Measurements from ENCODE around the gene COL11A1.
"Not testable (repeated sequence)": the region's sequence is repeated elsewhere in the genome, so short reads cannot be mapped to it uniquely, and the experiment has no call there.

The COL11A1 gene

GRCh38 chr1:103084181-103084580 is 24.1 kb downstream of the COL11A1 start:
- DNase-seq (ENCODE audit: low read depth in 3 of 3), result no peak

GRCh38 chr1:103075316-103076000 is 32.9 kb downstream of the COL11A1 start:
- DNase-seq (ENCODE audit: low read depth in 3 of 3), result no peak

DNA sequence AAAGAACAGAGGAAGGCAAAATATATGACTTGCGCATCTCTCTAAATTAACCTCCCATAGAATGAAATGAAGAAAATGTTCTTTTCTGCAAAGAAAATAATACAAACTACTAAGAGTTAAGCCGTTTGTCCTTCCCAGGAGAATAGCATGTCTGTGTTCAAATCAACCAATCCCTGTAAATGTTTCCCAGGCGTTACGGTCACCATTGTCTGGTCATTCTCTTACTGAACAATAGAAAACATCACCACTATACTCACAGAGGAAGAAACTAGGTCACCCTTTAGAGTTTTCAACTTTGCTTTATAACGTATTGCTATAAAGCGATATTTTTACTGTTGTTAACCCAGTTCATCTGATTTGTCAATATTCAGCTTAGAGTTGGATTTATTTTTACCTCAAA is 34.1 kb downstream of the COL11A1 start:
- no peak for DNase-seq (ENCODE audit: low read depth in 3 of 3)

DNA sequence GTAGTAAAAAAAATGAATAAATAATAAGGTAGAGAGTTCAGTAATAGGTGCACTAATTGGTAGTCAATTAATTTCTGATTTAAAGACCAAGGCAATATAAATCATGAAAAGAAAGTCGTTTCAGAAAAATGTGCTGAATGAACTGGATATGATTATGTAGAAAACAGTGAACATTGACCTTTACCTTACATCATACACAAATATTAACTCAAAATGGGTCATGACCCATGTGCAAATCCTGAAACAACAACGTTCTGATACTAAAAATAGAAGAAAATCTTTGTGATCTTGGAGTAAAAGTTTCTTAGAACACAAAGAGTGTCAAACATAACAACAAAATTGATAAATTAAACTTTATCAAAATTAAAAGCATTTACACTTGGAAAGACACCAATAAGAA is 39.1 kb downstream of the COL11A1 start:
- DNase-seq (ENCODE audit: low read depth in 3 of 3), result no peak

DNA sequence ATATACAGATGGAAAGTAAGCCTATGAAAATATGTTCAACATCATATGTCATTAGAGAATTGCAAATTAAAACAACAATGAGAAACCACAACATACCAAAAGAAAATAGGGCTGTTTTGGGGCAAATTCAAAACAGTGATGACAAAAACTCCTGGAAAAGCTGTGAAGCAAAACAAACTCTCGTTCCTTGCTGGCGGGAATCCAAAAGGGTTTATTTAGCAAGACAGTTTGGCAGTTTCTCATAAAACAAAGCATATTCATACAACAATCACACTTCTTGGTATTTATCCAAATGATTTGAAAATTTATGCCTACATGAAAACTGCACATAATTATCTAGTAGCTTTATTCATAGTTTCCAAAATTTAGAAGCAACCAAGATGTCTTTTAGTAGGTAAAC is 44.4 kb downstream of the COL11A1 start:
- DNase-seq (ENCODE audit: low read depth in 3 of 3), result no peak

DNA sequence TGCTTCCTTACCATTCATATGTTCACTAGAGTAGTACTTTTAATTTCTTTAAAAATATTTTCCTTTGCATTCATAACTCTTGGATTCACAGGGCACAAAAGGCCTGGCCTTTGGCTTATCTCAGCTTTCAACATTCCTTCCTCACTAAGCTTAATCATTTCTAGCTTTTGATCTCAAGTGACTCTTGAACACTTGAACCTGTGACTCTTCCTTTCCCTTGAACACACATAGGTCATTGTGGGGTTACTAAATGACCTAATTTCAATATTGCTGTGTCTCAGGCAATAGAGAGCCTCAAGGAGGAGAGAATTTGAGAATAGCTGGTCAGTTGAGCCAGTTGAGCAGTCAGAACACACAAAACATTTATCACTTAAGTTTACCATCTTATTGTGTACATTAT is 49.9 kb downstream of the COL11A1 start:
- DNase-seq (ENCODE audit: low read depth in 3 of 3), result no peak

DNA sequence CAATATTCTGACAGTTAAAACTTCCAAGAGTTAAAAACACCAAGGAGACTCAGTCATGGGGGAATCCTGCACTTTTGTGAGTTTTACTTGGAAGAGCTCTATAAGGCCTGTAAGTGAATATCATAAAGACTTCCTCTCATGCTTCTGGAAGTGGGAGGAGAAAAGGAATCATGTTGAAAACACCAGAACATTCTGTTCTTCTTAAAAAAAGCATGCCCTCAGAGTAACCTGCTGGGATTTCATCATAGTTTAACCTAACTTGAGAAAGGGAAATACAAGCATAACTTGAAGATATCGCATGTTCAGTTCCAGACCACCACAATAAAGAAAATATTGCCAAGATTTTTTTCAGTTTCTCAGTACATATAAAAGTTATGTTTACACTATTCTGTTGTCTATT is 51.9 kb downstream of the COL11A1 start:
- DNase-seq (ENCODE audit: low read depth in 3 of 3), result no peak

GRCh38 chr1:103028110-103028509 is 80.2 kb downstream of the COL11A1 start:
- not testable (repeated sequence) for DNase-seq (ENCODE audit: low read depth in 3 of 3)

GRCh38 chr1:103025858-103026409 is 82.4 kb downstream of the COL11A1 start:
- DNase-seq (ENCODE audit: low read depth in 3 of 3), result no peak

DNA sequence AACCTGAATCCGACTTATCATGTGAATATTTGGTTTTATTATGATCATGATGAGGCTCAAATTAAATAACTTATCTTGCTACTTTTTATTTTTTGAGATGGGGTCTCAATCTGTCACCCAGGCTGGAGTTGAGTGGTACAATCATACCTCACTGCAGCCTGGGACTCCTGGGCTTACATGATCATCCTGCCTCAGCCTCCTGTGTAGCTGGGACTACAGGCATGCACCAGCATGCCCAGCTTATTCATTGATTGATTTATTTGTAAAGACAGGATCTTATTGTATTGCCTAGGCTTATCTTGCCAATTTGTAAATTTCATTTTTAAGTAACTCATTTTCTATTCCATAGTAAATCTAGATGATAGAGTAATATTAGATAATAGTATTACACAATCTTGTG is 84.3 kb downstream of the COL11A1 start:
- no peak for DNase-seq (ENCODE audit: low read depth in 3 of 3)

DNA sequence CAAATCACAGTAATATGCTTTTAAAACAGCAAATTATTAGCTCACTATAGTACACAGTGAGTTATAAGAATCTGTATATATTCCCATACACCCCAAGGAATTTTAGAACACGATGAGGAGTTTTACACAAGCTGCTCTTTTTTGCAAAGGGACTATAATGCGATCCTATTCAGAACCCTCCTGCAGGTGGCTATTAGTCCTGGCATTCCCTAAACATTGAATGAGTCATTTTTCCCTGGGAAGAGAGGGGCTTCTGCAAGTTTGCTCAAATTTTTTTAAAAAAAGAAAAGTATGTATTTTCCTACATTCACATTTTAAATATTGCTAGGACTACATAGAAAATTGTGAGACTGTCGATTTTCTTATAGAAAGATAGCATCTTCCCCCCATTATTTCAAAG is 106.3 kb downstream of the COL11A1 start:
- DNase-seq (ENCODE audit: low read depth in 3 of 3), result no peak

DNA sequence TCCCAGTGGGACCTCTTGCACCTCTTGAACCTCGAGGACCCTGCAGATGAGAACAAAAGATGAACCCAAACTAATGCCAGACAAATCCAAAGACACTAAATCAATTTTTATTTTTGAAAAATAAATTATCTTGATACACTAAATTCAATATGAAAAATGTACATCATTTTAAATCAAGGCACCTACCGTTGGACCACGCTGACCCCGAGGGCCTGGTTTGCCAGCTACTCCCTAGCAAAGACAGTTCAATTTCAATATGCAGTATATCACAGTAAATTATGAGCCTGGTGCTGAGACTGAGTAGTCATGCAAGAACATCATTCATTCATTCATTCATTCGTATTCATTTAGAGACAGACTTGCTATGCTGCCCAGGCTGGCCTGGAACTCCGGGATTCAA is 129.4 kb downstream of the COL11A1 start:
- DNase-seq (ENCODE audit: low read depth in 3 of 3), result no peak

DNA sequence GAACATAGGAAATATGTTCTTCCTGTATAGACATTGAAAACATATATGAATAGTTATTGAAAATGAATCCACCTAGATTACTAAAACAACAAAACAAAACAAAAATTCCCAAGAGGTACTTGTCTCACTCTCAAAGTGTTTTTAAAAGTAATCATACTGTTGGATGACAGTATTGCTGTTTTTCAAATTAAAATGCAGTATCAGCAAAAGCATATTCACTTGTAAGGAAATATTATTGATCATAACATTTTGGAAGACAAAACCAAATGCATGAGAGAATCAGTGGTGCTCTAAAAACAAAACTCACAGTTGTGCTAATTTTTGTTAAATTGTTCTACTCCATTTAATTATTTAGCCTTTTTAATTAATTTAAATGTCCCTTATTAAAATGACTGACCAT is 131.0 kb downstream of the COL11A1 start:
- no peak for DNase-seq (ENCODE audit: low read depth in 3 of 3)

DNA sequence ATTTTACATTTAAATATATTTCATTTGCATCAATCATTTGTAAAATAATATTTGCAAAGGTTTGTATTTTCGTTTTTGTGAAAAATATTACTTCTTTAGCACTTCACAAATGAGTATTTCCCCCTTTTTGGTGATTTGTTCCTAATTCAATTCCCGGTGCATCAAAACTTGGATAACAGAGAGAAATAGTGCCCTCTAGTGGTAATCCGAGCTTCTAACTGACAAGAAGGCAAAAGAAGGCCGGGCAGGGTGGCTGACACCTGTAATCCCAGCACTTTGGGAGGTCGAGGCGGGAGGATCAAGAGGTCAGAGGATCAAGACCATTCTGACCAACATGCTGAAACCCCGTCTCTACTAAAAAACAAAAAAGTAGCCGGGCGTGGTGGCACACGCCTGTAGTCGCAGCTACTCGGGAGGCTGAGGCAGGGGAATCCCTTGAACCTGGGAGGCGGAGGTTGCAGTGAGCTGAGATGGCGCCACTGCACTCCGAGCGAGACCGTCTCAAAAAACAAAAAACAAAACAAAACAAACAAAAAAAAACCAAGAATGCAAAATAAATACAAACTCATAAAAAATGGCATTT is 137.7 kb downstream of the COL11A1 start:
- no peak for DNase-seq (ENCODE audit: low read depth in 3 of 3)

DNA sequence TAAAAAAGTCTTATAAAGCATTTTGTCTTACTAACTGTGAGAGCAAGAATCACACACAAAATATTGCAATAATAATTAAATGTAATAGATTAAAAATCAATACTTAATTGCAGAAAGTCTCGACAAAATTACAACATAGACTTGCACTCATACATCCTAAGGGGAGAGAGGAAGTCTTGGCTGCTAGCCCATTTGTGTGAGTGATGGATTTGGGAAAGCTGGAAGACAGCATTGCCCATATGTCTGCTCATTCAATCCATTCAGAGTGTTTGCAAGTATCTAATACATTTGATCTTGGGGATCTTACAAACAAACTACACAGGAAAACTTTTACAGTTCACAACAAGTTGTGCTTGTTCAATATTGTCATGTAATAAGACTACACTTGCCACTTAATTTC is 140.5 kb downstream of the COL11A1 start:
- DNase-seq (ENCODE audit: low read depth in 3 of 3), result no peak

DNA sequence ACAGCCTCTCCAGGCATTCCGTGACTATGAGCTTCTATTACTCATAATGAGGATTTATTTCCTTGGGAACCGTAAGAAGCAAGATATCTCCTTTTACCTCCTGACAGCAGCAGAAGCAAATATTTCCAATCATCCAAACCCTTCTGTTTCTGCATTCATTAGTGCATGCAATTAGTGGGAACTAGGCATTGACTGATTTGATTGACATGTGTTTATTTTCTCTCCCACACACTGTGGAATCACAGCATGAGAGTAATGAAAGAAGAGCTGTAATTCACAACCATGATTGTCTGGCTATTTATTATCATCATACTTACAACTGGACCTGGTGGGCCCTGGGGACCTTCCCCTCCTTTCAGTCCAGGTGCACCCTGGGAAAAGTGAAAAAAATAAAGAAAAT is 146.8 kb downstream of the COL11A1 start:
- DNase-seq (ENCODE audit: low read depth in 3 of 3), result no peak

DNA sequence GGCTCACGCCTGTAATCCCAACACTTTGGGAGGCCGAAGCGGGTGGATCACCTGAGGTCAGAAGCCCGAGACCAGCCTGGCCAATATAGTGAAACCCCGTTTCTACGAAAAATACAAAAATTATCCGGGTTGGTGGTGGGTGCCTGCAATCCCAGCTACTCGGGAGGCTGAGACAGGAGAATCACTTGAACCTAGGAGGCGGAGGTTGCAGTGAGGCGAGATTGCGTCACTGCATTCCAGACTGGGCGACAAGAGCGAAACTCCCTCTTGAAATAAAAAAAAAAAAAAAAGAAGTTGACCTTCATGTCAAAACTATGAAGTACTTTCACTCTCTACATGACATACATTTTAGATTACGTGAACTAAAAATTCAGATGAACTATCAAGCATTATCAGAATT is 153.7 kb downstream of the COL11A1 start:
- no peak for DNase-seq (ENCODE audit: low read depth in 3 of 3)

DNA sequence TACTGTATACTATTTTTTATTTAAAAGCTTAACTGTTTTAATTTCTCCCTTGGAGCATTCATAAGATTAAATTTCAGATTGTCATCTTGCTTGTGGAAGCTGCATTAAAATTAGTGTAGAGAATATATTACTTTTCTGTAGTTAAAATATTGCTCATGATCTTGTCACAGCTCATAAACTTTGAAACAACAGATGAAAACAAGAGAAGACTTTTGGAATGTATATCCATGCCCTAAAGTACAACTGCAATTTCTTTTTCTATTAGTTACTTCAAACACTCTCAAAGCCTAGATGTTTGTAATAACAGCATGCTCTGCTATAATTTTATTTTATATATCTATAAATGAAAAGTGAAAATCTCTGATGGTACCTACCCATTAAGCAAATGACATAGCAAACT is 155.9 kb downstream of the COL11A1 start:
- DNase-seq (ENCODE audit: low read depth in 3 of 3), result no peak

GRCh38 chr1:102942324-102942723 is 166.0 kb downstream of the COL11A1 start:
- no peak for DNase-seq (ENCODE audit: low read depth in 3 of 3)

DNA sequence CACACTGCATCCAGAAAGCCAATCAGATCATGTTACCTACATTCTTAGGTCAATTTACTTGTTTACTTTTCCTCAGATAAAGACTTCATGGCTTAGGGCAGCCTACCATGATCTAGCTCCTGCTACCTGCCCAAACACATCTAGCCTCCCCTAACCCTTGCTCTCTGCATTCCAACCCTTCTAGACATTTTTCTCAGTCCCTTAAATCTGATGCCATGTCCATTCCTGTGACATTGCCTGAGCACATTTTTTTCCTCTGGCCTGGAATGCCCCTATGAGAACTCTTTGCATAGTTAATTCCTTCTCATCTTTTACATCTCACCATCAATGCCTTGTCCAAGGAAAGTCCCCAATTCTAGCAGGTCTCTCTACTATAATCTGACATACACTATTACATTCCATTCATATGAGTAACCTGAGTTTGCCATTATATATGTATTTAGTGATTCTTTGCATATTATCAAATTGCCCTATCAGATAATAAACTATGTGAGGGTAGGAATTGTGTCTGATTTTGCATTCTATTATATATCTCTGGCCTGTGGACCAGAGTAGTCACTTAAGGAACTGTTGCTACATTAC is 166.9 kb downstream of the COL11A1 start:
- DNase-seq (ENCODE audit: low read depth in 3 of 3), result no peak

- no peak for DNase-seq (ENCODE audit: low read depth in 3 of 3)
These were observed 170.9 kb downstream of the COL11A1 start for GRCh38 chr1:102937401-102937800.

DNA sequence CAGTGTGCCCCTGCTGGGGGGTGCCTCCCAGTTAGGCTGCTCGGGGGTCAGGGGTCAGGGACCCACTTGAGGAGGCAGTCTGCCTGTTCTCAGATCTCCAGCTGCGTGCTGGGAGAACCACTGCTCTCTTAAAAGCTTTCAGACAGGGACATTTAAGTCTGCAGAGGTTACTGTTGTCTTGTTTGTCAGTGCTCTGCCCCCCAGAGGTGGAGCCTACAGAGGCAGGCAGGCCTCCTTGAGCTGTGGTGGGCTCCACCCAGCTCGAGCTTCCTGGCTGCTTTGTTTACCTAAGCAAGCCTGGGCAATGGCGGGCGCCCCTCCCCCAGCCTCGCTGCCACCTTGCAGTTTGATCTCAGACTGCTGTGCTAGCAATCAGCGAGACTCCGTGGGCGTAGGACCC is 175.0 kb downstream of the COL11A1 start:
- DNase-seq (ENCODE audit: low read depth in 3 of 3), result not testable (repeated sequence)

DNA sequence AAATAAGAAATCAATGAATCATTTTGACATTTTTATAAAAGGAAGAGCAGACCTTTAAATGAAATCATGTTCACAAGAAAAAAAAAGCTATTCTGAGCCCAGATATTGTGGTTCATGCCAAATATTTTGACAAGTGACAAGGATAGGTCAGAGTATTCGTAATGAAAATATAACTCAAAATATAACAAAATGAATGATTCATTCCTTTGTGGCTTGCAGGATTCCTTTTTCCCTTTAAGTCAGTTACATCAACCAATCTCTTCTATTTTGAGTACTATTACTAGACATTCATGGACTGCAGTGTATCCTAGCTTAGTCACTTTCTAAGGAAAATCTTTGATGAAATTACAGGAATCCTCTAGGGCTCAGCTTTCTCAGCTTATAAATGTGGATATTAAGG is 188.7 kb downstream of the COL11A1 start:
- no peak for DNase-seq (ENCODE audit: low read depth in 3 of 3)

All from stimulated activated CD4-positive, alpha-beta T cell treated with anti-CD3 and anti-CD28 coated beads, TNF-alpha, amount 100 ng/mL, for 48 hours (primary cell).